A204.1 (cell line): ENCODE results near the gene AFAP1.

Source experiments
- FAIRE-seq: peaks from 2 replicates; lab custom pipeline; 2012; peaks lifted over from hg19 to GRCh38; lab: Jason Lieb, UNC

Gene AFAP1

DNA sequence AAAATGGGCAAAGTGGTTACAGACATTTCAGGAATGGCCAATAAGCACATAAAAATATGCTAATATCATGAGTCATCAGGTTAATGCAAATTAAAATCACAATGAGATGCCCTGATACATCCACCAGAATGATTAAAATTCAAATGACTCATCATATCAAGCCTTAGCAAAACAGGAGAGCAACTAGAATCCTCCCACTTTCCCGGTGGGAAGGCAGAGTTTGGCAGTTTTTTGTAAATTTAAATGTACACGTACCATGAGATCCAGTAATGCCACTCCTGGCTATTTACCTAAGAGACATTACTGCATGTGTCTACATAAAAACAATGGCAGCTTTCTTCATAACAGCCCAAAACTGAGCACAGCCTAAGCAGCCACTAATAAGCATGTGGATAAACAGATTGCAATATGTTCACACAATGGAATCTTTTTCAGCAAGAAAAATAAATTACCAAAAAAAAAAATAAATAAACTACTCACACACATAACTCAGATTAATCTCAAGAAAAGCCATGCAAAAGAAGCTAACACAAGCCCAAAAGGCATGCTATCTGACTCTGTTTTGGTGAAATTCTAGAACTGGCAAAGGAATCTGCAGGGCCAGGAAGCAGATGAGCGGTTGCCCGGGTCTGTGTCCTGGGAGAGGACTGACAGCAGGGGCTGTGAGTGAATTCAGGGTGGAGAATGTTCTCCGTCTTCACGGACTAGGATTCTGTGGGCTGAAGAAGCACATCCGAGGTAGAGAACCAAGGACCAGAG is 48.8 kb downstream of the AFAP1 start:
- peak; percentile 53 for FAIRE-seq

DNA sequence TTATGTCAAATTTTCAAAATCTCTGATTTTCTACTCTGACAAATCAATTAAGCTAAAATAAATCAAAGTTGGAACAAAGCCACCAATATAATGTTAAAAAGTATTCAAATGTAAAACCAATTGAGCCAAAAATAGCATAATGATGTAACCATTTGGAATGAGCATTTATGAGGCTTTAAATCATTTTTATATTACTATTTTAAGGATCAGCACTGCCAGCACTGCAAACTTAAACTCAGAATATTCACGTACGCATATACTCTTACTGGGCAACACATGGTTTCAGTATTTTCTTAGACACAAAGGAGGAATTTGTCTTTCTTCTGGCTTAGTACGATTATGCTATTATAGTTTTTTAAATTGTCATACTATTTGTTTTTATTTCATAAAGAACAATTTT is 52.2 kb downstream of the AFAP1 start:
- no peak for FAIRE-seq

DNA sequence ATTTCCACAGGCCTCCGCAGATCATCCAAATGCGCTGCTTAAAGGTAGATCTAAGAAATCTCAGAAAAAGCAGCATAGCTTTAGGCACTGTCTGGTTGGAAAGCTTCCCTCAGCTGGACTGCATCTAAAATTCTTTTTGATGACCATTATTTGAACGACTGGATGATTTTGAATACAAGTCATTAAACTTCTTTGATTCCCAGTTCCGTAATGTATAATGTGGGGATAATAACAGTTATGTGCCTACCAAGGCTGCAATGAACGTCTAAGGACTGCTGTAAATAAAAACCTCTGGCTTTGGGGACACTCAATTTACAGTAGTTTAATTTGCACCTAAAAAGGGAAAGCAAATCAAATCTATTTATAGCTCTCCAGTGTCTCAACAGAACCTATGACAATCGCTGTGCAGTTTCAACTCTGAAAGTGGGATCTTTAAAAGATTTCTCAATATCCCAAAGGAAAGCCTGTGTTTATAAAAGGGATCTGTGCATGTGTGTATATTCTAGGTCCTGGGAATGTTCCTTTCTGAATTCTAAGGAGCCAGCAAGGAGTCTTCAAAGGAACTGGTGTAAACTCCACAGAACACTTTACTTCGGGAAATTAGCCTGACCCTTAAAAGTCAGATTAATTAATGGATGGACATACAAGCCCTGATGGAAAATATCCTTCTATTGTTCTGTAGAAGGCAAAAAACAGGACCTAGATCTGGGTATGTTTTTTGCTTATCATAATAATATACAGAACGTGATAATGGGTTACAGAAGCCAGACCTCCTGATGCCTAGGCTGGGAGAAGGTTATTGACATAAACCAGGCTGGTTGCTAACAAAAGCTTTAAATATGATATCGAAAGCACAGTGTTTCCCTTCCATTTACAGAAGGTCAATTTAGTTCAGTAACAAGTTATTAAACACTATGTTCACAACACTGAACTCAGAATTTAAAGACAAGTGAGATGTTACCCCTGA is 53.4 kb downstream of the AFAP1 start:
- FAIRE-seq: no peak

DNA sequence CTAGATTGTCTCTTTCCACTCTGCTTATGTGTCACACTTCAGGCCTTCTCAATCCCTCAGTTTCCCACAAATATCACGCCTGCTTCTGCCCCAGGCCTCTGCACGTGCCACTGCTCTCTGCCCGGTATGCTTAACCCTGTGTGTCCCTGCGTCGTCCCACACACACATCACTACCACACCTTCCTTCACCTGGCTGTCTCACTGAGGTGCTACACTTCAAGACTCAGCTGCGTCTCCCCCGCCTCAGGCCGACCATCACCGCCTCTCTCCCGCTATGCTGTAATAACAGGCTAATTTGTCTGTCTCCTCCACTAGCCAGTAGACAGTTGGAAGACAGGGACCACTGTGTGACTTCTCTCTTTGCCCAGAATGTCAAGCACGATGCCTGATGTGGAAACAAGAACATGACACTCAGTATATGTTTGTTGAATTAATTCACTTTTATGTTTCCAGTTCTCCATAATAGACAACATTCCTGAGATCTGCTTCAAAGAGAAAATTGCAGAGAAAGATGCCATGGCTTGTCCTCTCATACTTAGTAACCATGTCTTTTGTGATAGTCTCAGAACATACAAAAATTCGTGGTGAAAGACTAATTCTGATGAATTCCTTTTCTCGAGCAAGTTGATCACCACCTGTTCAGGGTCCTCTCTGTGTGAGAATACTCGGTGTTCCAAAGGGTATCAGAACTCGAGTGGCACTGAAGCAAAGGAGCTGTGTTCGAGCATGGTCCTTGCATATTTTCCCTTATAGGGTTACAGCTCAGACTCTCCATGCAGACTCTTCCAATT is 54.2 kb downstream of the AFAP1 start:
- FAIRE-seq: no peak

DNA sequence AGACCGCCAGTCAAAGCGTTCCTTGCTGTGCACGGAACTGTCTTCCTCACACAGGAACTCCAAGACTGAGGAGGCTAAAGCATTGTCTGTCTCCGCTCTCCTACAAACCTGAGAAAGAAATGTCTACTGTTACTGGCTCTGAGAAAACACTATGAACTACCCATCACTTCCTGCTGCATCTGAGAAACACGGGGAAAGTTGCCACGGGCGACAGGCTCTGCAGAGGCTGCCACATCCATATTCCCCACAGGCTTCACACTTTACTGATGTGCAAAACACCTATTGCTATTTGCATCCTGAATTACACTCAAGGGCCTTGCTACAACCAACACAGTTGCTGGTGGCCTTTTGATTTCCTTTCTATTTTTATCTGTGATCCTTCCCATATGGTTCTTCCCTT is 59.0 kb downstream of the AFAP1 start:
- no peak for FAIRE-seq

DNA sequence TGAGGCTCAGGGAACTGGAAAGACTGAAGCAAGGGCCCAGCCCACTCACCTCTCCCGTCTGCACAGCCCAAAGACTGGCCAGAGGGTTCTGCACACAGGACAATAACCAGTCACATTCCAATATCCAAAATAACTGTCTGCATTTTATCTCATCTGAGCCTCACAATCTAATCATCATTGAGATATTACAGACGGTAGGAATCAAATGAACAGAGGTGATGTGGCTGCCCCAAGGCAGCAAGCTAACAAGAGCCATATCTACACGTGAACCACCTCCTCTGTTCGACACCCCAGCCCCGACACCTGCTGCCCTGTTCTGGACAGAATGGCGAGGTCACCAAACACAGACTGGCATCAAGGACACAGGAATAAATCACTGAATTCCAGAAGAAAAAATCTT is 60.5 kb downstream of the AFAP1 start:
- no peak for FAIRE-seq

DNA sequence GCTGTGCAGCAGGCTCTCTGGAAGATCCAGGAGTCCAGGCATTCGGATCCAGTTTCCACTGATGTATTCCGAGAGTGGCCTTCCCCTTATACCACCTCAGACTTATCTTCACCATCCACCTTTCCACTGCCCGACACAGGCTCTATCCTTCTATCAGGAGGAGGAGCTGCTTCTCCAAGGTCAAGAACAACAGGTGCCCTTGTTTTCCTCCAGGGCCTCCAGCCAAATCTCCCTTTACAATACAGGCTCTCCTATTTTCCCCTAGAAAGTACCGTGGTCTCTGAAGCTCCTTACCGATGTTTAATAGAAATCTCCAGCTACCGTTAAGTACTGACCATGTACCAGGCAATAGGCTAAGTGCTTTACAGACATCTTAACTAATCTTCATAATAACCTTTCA is 61.3 kb downstream of the AFAP1 start:
- FAIRE-seq: no peak

DNA sequence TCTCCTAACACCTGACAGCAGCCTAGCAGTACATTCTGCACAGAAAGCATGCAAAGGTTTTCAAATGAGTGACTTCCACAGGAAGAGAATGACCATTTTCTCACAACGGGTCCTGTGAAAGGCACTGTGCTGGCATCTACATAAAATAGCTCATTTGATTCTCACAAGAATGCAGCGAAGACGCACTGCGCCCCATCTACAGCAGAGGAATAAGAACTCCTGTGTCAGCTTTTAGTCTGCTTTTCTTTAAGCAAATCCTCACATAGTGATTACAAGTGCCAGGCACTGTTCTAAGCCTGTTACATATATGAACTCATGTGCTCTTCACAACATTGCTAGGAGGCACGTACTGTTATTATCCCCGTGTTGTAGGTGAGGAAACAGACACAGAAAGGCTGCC is 62.5 kb downstream of the AFAP1 start:
- no peak for FAIRE-seq

DNA sequence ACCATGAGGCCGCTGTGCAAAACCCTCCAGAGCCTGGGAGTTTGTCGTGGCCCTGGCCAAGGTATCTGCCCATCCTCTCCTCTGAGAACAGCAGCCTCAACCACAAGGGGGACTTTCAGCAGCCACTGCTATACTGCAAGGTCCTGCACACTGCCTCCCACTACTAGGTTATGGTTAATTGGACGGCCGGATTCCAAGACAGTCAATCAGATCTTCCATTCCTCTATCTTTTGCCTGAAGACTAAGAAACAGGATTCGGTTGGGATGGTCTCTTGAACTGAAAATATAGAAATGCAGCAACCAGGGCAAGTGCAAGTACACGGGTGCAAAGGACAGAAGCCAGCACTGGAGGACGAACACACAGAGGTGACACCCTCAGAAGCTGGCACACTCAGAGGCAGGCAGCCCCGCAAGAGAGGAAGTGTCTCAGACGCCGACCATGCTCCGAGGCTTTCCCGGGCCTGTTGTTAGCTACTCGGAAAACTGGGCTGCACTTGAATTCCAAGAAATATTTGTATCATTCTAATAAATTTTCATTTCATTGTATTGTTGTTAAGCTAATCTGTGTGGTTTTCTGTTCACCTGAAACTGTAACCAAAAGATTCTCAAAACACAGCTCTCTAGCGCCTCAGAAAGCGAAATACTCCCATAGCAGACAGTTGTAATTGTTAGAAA is 63.3 kb downstream of the AFAP1 start:
- FAIRE-seq: peak; percentile 37

DNA sequence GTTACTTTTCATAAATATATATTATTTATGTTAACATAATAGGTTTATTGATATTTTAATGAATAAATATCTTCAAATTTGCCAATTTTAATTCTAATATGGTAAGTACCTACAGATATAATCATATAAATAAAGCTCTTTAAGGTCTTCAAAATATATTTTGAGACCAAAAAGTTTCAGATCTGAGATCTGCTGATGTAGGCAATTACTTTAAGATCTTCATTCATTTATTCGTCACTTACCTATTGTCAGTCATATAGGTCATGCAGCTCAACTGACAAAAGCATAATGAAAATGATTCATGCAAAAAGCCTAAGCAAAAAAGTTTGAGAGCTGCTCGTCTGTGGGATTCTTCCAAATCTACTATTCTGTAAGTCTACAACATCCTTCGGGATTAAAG is 64.8 kb downstream of the AFAP1 start:
- peak; percentile 32 for FAIRE-seq

DNA sequence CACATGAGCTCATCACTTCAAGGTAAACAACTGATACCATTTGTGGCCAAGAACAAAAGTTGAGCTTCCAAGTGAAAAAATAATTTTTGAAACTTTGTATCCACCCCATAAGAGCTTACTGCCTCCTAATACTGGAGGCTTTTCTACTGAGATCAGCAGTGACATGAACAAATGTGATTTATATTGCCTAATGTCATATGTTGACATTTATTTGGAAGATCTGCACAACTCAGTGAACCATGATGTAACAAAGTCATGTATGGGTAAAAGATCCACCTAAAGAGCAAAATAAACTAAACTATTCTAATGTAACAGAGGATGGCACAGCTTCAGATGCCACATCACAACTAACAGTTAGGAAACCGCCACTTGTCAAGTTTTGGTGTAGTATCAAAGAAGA is 65.8 kb downstream of the AFAP1 start:
- FAIRE-seq: no peak

DNA sequence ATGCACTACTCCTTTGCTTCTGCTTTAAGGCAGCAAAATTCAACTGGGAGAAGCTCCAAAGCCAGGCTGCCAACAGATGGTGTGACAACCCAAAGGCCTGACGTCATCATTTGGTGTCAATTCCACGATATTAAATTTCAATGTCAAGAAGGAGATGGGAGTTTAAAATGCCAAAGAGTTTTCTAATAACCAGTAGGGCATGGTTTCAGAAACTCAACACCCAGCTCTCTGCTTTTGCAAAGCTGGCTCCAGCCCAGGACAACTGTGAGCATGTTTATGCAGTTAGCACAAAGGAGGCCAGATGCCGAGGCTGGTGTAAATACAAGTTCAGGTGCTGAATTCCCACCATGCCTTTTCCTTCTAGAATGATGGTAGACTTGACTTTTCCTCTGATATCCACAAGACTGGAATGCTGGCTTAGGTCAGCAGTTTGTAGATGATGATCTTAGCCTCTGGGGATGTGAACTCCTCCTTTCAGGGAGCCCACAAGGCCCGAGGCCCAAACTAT is 67.3 kb downstream of the AFAP1 start:
- no peak for FAIRE-seq

DNA sequence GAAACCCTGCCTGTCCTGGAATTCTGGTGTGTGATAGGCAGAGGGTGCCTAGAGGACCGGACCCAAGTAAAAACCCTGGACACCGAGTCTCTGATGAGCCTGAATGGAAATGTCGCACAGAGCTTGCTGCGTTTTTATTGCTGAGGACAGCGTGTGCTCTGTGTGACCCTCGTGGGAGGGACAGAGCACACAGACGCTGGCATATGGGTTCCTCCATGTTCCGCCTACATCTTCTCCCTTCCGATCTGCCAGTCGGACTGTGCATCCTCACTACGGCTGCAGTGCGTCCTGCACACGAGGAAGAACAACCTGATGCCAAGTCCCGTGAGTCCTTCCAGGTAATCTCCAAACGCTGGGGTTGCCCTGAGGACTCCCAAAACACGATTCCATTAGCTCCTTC is 68.3 kb downstream of the AFAP1 start:
- FAIRE-seq: no peak

DNA sequence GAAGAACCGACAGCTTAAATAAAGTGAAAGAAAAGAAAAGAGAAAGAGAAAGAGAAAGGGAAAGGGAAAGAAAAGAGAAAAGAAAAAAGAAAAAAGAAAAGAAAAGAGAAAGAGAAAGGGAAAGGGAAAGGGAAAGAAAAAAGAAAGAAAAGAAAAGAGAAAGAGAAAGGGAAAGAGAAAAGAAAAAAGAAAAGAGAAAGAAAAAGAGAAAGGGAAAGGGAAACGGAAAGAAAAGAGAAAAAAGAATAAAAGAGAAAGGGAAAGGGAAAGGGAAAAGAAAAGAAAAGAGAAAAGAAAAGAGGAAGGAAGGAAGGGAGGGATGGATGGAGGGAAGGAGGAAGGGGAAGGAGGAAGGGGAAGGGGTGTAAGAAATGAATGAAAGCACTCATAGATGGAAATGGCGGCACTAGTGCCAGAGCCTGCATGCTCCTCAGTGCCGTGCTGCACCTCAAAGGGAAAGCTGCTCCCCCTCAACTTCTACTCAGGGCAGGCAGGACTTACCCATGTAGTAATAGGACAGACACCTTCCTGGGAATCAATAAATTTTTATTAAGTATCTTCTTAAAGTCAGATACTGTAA is 70.7 kb downstream of the AFAP1 start:
- peak; percentile 64 for FAIRE-seq

DNA sequence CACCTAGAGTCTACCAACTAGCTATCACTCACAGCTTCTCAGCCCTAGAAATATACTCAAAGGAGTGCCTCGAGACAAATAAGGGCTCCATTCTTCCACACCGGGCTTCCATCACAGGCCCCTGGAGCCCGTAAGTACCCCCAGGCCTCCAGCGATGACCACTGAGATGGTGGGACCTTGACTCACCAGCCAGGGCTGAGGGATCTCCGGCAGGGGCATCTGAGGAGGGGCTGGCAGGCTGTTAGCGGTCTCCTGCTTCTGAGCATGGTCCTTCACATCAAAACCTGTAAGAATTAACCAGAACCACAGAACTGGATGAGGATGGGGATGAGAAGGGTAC is 71.3 kb downstream of the AFAP1 start:
- FAIRE-seq: no peak

DNA sequence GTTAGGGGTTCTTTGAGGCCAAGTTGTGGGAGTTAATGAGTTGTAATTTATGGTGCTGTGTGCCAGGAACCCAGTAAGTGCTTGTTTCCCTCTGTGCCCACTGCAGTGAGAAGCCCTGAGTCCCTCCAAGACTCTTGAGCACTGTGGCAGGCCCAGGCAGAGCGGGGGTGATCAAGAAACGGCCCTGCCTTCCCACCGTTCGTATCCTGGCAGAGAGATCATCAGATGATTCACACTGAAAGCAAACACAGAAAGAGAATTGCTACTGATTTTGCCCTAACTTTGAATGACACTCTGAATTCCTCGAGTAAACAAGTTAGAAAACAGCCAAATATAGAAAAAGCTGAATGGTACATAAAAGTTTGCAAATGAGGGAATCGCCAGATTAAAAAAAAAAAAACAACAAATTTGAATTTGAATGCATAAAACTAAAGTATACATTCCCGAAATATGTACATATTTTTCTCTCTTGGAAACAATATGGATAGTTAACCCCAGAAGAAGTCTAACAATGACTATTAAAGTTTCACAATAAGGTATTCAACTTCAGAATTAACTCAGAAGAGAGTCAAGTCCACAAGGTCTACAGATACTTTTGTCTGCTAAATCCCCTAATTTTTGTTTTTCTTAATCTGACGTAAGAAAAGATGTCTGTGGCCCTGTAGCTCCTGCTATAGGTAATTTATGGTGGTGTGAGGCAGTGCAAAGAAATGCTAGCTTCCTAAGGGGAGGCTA is 71.8 kb downstream of the AFAP1 start:
- FAIRE-seq: no peak

DNA sequence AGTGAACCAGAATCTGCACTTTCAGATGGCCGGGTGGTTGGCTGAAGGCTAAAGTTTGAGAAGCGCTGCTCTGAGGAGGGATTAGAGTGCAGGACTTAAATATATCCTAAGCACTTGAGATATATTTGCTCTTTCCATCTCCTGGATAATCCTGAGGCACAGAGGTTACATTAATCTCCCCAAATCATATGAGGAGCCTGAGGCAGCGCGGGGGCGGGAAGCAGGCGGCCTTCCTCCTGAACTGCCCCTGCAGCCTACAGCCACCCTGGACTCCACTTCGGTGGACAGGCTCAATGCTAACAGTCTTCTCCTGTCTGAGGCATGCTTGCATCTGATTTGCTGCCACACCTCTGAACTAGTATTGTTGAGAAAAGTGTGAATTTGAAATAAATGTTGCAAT is 72.5 kb downstream of the AFAP1 start:
- no peak for FAIRE-seq

DNA sequence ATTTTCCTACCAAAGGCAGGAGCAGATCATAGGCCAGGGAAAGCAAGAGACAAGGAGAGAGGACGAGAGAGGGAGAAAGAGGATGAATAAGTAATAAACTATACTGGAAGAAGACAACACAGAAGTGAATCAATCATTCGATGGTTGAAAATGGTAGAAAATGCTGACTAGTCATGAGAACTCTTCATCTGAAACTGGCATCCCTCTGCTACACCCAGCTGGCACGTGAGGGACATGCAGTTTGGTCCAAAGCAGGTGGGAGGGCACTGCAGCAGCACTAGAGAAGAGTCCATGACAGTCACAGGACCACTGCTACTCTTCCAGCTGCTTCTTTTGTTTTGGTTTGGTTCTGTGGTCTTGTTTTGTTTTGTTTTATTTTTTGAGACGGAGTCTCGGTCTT is 74.1 kb downstream of the AFAP1 start:
- FAIRE-seq: no peak

DNA sequence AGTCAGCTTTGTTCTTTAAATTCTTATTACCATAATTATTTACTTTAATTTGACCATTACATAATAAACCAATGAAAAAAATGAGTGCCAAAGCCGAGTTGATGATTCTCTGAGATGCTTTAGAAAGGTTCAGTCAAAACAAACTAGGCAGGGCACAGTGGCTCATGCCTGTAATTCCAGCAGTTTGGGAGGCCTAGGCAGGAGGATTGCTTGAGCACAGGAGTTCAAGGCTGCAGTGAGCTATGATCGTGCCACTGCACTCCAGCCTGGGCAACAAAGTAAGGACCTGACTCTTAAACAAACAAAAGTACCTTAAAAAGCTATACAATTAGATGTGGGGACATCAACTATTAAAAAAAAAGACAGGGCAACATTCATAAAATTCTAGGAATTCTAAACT is 75.0 kb downstream of the AFAP1 start:
- no peak for FAIRE-seq

DNA sequence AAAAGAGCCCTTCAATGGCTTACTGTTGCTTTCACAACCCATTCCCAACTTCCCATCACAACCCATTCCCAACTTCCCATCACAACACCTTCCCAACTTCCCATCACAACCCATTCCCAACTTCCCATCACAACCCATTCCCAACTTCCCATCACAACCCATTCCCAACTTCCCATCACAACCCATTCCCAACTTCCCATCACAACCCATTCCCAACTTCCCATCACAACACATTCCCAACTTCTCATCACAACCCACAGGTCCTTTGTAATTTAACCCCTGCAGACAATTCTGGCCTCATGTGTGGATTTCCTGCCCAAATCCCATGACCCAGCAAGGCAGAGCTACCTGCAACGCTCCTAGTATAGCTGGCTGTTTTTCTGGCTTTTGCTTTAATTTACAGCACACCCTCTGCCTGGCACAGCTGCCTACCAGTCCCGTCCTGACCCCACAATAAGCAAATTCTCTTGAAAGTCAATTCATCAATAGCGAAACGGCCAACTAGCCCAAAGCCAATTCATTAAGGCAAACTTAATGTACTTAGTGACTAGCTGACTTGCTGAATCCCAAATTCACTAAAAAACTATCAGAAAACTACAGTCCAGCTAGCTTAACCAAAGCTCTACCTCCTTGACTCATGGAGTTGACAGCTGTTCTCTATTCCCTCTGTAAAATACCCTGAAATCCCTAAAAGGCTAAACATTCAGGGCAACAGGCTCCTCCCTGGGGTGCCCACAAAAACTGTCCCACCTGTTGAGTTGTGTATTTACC is 75.6 kb downstream of the AFAP1 start:
- FAIRE-seq: no peak
